GM19240 (cell line): ENCODE data around the gene WDR86.

Experiments used
- DNase-seq: peaks from one replicate; pipeline ENCODE4 v3.0.0; 2011; ENCODE audit warnings: low spot score; ENCODE audit not compliant: insufficient read length

Gene WDR86

DNA sequence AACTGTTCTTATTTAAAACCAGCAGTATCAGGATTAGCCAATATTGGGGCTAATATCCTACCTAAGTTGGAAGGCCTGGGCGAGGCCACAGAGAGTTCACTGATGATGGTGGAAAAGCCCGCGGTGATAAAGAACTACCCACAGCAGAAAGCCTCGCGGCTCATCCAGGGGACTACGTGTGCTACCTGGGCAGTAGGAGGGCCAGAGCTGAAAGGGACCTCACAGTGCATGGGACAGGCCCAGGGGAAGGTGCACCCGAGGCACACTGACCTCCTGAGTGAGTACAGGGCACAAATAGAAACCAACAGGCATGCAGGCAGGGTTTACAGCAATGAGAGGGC is 1.4 kb downstream of the WDR86 start:
- DNase-seq = no peak

DNA sequence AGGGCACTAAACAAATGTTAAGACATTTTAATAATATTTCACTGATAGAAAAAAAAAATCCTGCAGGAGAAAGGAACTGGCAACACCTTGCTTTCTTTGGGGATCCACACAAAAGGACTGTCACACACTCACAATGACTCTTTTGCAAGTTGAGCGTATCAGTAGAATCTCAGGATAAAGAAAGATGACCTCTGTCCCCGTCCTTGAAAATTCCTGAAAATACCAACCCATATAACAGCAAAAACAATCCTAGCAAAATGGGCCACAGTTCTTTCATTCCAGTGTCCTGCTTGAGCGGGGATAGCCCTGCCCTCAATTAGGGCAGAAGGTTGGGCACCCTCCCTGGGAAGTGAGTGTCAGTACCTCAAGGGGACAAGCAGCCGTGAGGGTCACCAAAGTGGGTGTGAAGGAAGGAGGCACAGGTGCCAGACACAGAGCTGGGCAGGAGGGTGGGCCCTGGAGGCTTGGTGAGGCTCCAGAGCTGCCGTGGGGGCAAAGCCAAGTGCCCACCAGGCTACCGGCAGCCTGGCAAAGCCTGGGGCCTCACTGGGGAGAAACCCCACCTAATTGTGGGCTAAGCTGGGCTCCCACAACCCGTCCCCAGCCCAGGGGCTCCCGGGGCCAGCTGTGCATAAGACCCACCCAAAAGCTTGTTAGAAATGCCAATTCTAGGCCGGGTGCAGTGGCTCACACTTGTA is 2.8 kb downstream of the WDR86 start:
- DNase-seq = no peak

DNA sequence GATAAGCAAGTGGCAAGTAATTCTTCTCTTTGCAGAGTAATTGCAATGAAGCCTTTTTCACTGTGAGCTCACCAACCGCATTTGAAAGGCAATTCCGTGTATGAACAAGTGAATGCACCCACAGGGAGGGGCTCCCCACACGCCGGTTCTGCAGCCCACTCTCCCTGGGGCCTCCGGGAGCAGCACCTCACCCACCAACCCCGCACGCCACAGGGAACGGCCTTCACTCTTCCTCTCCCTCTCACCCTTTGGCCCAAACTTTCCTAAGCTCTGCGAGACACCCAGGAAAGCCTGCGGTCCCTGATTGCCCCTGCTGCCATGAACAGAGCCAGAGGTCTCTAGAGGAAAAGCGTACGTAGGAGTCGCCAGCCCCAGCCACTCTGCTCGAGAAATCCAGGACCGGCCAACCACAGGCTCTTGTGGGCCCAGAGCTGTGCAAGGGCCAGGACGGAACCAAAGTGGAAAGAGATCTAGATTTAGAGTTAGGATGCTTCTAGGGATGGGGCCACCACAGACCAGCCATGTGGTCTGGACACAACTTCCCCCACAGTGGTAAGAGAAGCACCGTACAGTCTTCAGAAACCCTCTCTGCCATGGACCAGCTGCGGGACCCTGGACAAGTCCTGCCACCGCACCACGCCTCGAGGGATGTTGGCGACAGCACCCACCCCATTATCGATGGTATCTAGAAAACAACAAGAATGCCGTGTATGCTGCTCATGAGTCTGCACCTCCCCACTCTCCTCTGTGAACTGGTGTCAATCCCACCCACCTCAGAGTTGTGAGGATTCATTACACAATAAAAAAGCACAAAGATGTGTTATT is 3.6 kb downstream of the WDR86 start:
- DNase-seq = no peak

DNA sequence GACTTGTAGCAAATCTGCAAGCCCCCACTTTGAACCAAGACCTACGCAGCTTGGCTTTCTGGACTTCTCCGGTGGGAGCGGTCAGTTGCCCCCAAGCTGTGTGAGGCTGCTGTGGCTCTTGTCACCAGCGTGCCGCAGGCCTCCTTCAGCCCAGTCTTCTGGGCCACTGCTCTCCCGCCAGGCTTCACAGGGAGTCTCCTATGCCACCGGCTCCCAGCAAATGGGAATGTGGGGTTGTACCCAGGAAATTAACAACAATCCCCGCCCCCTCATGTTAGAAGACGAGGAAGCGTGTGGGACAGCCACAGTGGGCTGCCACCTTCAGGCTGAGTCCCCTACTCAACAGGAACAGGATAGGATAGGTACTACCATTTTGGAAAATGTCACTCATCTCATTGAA is 4.2 kb downstream of the WDR86 start:
- DNase-seq = no peak

DNA sequence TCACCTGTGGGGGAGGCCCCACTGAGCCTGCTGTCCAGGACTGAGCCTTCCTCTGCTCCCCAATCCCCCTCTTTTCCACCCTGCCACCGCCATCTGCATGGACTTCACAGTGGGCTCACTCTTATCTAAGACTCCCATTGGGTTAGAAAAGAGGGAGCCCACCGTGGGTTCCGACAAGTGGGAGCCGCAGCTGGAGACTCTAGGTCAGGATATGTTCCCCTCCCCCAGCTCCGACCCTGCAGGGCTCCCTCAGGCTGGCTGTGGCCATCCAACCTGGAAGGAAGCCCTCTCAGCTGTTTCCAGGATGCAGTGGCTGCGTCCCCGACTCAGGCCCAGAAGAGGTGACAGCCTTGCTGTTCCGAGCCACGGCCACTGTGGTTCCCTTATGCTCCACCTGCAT is 4.8 kb downstream of the WDR86 start:
- DNase-seq = no peak

DNA sequence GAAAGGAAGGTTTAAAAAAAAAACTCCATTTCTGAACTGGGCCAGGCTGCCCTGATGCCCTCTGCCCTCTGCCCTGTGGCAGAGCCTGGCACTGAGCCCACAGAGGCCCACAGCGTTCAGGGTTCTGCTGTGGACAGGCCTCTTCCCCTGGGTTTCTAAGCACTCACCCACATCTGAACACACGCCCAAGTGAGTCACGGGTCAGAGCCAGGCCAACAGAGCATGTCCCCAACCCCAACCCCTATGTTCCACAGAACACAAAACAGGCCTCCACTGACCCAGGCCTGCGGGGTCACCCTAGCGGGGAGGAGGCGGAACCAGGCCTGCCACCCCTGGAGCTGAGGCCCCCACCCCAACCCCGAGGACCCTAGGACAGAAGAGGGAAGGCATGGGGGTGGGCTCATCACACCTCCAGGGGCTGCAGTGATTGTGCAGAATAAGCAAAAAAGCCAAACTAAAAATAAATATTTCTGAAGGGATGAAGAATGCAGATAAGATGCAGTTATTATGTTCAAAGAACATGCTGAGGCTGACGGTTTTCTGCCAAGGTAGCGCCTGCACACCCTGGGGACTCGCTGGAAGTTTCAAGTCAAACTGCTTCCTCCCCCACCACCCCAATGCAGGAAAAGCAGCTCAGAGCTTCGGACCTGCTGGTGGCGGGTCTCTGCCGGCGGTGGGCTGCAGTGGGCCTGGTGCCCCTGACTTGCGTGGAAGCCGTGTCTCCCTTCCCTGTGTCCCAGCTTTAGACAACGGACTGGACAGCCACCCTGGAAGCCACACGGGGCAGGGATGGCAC is 5.4 kb downstream of the WDR86 start:
- DNase-seq = no peak

DNA sequence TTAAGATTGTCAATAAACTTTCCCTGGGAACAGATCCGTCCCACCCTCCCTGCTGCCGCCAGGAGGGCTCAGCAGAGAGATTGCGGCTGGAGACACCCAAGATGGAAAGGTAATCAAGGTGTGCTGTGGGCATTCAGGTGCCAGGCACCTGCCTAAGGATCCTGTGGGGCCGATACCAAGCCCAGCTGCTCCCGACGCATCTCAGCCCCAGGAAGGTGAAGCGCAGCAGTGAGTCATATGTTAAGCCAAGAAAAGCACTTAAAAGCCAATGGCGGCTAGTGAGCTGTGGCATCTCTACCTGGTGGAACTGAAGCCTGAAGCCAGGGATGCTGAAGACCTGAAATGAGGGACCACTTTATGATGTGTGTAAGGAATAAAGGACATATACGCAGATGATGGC is 6.1 kb downstream of the WDR86 start:
- no peak for DNase-seq

DNA sequence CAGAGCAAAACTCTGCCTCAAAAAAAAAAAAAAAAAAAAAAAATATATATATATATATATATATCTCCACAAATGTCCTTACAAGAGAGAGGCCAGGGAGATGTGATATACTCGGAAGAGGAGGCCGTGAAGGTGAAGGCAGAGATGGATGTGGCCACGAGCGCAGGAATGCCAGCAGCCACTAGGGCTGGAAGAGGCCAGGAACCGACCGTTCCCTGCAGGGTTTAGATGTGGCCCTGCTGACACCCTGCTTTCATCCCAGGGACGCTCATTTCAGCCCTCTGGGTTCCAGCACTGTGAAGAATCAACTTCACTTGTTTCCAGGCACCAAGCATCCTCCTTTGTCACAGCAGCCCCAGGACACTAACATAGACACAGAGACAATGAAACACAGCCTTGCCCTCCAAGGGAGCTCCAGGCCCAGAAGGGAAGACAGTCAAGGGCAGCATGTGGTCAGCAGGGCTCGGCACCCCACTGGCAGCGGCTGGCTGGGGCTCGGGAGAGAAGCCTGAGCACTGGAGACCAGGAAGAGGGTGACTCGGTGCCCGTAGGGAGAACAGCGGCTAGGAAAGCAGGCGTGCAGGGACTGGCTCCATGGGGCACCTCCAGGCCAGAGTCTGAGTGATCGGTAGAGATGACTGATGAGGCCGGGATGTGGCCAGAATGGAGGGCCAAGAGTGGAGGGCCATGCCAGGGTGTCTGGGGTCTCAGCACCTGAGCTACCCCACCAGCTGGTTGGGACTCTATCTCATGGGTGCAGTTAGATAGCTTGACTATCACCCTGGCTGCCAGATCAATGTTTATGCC is 7.6 kb downstream of the WDR86 start:
- no peak for DNase-seq

DNA sequence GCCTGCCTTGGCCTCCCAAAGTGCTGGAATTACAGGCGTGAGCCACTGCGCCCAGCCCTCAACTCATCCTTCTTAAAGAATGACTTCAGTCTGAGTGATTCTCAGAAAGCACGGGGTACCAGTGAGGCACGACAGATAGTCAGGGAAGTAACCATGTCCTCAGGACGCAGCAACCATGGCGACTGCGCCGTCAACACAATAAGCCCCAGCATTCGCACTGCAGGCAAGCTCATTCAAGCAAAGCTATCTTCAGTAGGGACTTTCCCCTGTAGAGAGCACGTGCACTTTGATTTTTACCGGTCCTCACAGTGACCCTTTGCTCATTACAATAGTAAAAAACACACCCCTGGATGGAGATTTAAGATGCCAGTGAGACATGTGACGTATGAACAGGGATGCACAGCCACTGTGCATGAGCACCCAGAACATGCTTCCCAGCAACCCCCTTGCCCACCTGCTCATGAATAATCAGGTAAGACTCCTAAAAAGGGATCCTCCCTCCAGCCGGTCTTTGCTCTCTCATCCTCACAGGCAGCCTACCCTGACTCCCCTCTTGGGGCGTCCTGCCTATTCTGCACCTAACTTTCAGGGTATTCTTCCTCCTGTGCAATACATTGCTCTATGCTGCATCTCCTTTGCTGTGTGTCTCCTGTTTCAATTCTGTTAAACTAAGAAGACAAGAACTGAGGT is 9.1 kb downstream of the WDR86 start:
- no peak for DNase-seq

DNA sequence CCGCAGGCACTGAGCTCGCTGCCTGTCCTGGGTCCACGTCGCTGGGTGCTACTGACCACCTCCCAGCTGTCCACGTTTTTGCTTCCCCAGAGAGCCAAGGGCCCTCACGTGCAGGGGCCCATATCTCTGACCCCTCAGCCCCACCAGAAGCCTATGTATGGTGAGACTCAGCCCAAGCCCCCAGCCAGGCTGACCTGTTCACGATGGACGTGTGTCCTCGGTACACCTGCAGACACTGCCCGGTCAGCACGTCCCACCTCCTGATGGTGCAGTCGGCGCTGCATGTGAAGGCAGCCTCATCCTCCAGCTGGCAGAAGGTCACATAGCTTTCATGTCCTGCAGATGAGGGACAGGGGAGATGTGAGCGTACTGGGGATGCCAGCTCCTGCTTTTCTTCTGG is 9.9 kb downstream of the WDR86 start:
- DNase-seq = no peak

DNA sequence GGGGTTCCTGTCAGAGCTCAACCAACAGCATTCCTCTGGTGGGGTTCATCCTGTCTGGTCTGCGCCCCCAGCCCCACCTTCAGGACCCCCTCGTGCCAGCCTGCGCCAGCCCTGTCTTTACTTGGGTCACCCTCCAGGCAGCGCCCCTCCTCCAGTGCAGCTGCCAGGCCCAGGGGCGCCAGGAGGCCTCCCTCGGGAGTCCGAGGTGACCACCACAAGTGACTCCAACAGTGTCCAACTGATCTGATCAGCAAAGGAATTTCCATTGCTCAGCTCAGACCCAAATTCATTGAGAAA is 10.6 kb downstream of the WDR86 start:
- DNase-seq = no peak

DNA sequence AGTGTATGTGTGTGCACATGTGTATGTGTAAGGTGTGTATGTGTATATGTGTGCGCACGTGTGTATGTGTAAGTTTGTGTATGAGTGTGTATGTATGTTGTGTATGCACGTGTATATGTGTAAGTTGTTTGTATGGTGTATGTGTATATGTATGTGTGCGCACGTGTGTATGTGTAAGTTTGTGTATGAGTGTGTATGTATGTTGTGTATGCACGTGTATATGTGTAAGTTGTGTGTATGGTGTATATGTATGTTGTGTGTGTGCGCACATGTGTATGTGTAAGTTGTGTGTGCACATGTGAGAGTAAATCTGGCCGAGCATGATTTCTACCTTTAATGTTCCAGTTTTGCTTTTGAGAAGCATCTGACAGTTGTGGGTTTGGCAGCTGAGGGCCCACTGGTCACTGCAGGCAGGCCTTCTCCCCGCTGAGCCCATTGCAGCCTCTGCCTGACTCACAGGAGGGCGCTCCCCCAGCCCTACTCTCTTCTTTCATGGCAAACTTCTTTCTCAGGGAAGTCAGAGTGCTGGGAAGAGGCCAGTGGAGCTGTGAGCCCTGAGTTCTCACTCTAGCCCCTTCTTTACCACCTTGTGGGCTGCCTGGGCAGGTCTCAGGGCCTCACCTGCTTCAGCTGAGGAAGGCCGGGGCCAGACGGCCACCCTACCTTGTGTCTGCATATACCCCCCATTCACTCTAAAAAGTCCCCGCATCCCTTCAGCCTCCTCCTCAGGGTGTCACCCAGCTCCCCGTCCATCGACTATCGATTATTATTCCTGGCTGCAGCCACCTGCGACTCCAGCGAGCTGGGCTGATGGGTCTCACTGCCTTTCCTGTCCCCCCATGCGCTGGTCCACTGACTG is 11.2 kb downstream of the WDR86 start:
- DNase-seq = no peak

DNA sequence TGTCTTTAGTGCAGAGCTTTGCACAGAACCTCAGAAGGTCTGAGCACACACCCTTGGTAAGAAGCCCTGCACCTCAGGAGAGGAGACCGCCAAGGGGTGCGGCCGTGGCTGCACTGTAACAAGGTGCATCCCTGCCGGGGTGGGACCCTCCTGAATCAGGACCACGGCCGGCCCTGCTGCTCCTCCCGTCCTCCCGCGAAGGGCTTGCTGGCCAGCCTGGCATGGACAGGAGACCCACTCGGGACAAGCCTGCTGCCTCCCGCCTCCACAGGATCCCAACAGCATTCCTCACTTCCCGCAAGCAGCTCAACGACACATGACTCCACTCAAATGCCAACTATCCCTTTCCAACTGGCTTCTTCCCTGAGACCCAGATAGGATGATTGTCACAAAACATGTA is 12.8 kb downstream of the WDR86 start:
- DNase-seq = no peak

DNA sequence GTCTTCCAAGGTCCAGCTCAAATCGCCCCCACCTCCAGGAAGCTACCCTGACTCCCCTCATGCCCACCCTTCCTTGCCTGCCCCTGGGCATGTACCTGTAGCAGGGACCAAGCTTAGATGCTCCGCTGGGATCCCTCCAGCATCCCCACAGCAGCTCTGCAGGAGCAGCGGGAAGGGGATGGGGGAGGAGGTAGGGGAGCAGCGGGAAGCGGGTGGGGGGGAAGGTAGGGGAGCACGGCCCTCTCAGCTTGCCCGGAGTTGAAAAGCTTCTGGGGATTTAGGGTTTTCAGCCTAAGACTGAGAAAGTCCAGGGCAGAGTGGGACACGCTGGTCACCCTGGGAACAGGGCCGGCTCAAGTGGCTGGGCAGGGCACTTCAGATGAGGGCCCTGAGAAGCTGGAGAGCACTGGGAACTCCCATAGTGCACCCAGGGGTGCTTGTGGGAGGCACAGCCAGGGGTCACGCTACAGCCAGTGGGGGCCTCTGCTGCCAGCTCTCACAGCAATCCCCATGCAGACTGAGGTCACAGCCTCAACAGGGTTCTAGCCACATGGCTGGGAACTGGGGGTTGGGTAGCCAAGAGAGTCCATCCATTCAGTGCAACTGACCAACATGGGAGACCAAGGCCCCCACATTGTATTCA is 13.4 kb downstream of the WDR86 start:
- no peak for DNase-seq

DNA sequence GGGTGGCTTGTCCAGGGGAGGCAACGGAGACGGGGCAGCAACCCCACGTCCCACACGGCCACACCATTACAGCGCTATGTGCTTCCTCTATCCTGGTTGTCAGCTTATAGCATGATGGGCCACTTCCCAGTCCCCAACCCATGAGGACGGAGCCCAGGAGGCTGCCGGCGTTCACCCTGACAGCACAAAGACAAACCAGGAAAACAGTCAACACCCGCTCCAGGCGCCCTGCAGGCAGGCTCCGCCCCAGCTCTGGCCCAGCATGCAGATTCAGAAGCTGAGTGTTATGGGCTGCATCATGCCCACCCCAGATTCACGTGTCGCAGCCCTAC is 14.8 kb downstream of the WDR86 start:
- DNase-seq = no peak

DNA sequence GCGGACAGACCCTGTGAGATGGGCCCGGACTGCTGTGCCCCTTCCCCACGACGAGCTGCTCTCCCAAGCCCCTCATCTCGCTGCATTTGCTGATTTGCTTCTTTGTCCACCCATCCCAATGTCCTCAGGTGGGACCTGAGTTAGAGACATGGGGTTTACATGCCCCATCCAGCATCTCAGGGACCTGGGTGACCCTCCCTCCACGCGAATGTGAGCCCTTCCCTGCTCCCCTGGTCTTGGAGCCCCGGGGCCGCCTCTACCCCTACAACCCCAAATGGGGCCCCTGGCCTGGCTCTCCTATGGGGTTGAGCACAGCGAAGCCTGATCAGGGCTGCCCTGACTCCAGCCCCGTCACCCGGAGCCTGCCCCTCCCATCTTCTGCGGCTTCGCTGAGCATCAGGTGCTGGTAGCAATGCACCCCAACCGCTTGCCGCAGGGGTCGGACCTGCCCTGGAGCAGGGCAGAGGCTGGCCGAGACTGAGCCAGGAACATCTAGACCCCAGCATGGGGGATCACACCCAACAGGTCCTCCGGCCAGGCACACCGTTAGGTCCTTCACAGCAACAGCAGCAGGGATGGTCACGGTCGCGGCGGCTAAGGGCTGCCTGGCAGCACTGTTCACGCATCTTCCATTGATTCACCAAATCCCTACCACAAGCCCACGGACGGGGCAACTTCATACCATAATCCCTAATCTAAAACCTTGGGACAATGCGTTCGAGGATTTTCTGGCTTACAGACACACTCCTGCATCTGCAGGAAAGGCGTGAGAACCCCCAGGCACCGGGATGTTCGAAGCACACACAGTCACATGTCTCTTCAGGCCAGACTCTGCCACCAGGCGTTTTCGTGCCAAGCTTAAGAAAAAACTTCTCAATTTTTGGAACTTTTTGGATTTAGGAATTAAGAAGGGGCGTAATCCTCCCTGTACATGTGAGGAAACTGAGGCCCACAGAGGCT is 15.5 kb downstream of the WDR86 start:
- no peak for DNase-seq

DNA sequence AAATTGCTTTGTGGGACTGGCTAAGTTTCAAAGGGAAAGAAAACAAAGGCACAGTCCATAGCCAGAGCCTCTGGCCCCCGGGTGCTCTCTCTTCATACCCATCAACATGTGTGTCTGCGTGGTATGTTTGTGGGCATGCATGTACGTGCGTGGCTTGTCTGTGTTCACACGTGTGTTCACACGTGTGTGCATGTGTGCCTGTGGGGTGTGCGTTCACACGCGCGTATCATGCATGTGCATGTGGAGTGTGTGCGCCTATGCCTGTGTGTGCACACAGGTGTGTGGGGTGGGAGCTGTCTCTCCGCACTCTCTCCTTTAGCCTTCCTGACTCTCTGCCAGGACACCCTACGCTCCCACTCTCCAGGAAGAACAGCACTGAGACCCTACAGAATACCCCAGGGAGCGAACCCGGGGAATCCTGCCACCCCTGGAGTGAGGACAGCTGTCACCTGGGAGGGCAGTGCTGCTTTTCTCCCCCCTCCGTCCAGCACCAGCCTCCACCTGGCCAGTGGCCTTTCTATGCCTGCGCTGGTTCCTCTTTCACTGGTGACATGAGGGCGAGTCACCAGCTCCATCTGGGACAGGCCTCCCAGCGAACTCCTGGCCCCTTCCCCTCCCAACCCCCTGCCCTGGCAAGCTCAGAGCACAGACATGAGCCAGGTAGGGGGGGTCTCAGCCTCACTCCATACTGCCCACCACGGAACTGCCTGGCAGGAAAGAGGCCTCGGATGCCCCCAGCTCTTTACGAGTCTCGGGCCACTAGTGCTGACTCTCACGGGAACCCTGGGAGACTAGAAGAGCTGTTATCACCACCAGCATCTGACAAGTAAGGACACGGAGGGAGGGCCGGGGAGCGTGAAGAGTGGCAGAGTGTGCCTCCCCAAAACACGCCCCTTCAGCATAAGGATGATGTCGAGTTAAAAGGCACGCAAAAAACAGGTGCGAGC is 16.5 kb downstream of the WDR86 start:
- no peak for DNase-seq

DNA sequence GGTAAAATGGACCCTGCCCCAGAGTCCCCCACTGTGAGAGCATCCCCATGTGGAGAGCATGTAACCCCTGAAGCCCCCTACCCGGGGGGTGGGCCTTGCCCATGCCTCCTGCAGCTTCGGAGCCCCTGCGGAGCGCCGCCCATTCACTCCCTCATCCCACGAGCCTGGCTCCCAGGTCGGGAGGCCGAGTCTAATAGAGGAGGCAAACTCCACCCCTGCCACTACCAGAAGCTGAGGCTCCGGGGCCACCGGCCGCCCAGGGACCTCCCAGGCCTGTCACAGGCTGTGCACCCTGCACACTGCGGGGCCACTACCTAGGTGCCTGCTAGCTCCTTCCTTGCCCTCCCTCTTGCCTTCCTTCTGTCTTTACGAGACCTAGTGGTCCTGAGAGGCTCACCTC is 17.4 kb downstream of the WDR86 start:
- no peak for DNase-seq
